SU-DHL-6 (cell line): Measurements from ENCODE around the gene ZCCHC24.

Experiments
- H2AFZ ChIP-seq: fragments of 200-600 bp; sonication (generic); 2 replicates; pipeline ENCODE4 v1.6.1; 2014; ENCODE audit warnings: low read depth, mild to moderate bottlenecking, moderate library complexity, mixed read lengths, antibody characterized with exemption, low read length; ENCODE audit not compliant: severe bottlenecking
- H3F3A ChIP-seq: fragments of 200-600 bp; shearing (Covaris generic); 2 replicates; pipeline ENCODE4 v1.6.0; 2016; ENCODE audit warnings: antibody characterized with exemption, mild to moderate bottlenecking; ENCODE audit not compliant: insufficient read depth
- H3K27ac ChIP-seq: fragments of 200-600 bp; sonication (generic); 2 replicates; pipeline ENCODE4 v1.5.1; 2016; ENCODE audit warnings: low read depth, mild to moderate bottlenecking, low read length, moderate library complexity, mixed read lengths
- H3K27me3 ChIP-seq: fragments of 200-600 bp; sonication (generic), shearing (Covaris generic); 2 replicates; pipeline ENCODE4 v1.6.0; 2014; ENCODE audit warnings: mild to moderate bottlenecking, low read length
- H3K36me3 ChIP-seq: fragments of 200-600 bp; sonication (generic); 2 replicates; pipeline ENCODE4 v1.6.1; 2014; ENCODE audit warnings: mild to moderate bottlenecking, low read length, mixed read lengths
- H3K4me2 ChIP-seq: fragments of 300-600, 200-600 bp; shearing (Covaris generic), sonication (generic); 2 replicates; pipeline ENCODE4 v1.6.0; 2014; ENCODE audit warnings: low read length, low read depth, mild to moderate bottlenecking; ENCODE audit not compliant: poor library complexity, severe bottlenecking
- H3K4me3 ChIP-seq: fragments of 200-600 bp; sonication (generic); 2 replicates; pipeline ENCODE4 v1.5.1; 2014; ENCODE audit warnings: antibody characterized with exemption, low read length, mild to moderate bottlenecking, mixed read lengths; ENCODE audit not compliant: insufficient read depth, poor library complexity, severe bottlenecking
- H3K79me2 ChIP-seq: fragments of 200-600 bp; sonication (generic); 2 replicates; pipeline ENCODE4 v1.6.1; 2014; ENCODE audit warnings: mild to moderate bottlenecking, low read length, moderate library complexity; ENCODE audit not compliant: insufficient read depth
- H3K9ac ChIP-seq: fragments of 200-600 bp; sonication (generic); 2 replicates; pipeline ENCODE4 v1.7.0; 2014; ENCODE audit warnings: mild to moderate bottlenecking, low read length
- H3K9me2 ChIP-seq: fragments of 200-600 bp; sonication (generic); replicated peaks from 2 replicates; pipeline ENCODE4 v1.6.1; 2014; ENCODE audit warnings: low read length; ENCODE audit not compliant: insufficient read depth
- H3K9me3 ChIP-seq: fragments of 200-600 bp; sonication (generic); 2 replicates; pipeline ENCODE4 v1.6.1; 2014; ENCODE audit warnings: low read length, mixed read lengths; ENCODE audit not compliant: insufficient read depth
- H4K20me1 ChIP-seq: fragments of 200-600 bp; sonication (generic); 2 replicates; pipeline ENCODE4 v1.6.1; 2014; ENCODE audit warnings: low read depth, mild to moderate bottlenecking, antibody characterized with exemption, low read length, moderate library complexity, mixed read lengths
- EZH2phosphoT487 ChIP-seq: fragments of 200-600 bp; sonication (generic), shearing (Covaris generic); conservative IDR thresholded peaks from 2 replicates; pipeline ENCODE4 v1.6.1; 2018; ENCODE audit warnings: mild to moderate bottlenecking, antibody characterized with exemption, low read length, moderate library complexity, mixed read lengths
- TF ChIP-seq, protein P1 (sequence below): fragments of 200-600 bp; sonication (generic); IDR thresholded peaks from one replicate; pipeline ENCODE4 v1.5.1; 2017; ENCODE audit warnings: antibody characterized with exemption, mild to moderate bottlenecking, low read length, moderate library complexity; ENCODE audit not compliant: insufficient read depth, poor library complexity, severe bottlenecking

The ZCCHC24 gene

DNA sequence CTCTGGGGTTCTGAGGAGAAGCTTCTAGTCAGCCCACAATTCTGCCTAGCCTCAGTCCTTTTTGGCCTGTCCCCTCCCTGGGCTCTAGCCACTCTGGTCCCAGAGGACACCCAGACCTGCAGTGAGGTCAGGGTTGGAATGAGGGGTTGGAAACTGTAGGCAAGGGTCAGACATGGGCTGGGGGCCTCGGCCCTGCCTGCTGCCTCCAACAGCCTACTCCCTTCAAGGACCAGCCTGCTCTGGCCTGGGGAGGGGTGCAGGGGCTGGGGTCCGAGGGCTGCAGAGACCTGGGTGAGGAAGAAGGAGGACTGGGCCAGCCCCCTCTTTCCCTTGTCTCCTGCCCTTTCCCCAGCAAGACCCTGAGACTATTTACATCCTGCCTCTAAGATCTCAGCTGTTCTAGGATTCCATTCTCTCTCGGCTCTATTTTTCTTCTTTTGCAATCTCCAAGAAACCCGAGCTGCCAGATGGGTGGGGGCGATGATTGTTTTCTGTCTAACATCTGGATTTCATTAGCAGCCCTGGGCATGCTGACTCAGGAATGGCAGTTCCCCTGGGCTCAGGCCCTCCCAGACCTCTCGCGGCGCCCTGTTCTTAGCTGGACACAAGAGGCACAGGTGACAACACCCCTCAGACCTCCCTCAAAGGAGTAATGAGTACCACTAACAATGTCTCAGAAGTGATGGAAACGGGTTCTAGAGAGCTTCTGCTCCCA is 23.1 kb downstream of the ZCCHC24 start:
- H3K27ac ChIP-seq: no peak overlapping the region
- no peaks in the 10 kb centered on the region for H3K79me2 ChIP-seq
- no peak for TF ChIP-seq EZH2phosphoT487
- TF ChIP-seq, protein P1, sequence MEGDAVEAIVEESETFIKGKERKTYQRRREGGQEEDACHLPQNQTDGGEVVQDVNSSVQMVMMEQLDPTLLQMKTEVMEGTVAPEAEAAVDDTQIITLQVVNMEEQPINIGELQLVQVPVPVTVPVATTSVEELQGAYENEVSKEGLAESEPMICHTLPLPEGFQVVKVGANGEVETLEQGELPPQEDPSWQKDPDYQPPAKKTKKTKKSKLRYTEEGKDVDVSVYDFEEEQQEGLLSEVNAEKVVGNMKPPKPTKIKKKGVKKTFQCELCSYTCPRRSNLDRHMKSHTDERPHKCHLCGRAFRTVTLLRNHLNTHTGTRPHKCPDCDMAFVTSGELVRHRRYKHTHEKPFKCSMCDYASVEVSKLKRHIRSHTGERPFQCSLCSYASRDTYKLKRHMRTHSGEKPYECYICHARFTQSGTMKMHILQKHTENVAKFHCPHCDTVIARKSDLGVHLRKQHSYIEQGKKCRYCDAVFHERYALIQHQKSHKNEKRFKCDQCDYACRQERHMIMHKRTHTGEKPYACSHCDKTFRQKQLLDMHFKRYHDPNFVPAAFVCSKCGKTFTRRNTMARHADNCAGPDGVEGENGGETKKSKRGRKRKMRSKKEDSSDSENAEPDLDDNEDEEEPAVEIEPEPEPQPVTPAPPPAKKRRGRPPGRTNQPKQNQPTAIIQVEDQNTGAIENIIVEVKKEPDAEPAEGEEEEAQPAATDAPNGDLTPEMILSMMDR: no peak
- H3K36me3 ChIP-seq: no peaks in the 10 kb centered on the region
- H3K9ac ChIP-seq: no peak overlapping the region
- no peaks in the 10 kb centered on the region for H3K9me2 ChIP-seq
- H2AFZ ChIP-seq: no peak overlapping the region
- H3K27me3 ChIP-seq: no peaks in the 10 kb centered on the region
- H3K9me3 ChIP-seq: no peaks in the 10 kb centered on the region
- no peak overlapping the region for H3K4me2 ChIP-seq
- H4K20me1 ChIP-seq: no peaks in the 10 kb centered on the region
- H3F3A ChIP-seq: no peaks in the 10 kb centered on the region
- no peak overlapping the region for H3K4me3 ChIP-seq

DNA sequence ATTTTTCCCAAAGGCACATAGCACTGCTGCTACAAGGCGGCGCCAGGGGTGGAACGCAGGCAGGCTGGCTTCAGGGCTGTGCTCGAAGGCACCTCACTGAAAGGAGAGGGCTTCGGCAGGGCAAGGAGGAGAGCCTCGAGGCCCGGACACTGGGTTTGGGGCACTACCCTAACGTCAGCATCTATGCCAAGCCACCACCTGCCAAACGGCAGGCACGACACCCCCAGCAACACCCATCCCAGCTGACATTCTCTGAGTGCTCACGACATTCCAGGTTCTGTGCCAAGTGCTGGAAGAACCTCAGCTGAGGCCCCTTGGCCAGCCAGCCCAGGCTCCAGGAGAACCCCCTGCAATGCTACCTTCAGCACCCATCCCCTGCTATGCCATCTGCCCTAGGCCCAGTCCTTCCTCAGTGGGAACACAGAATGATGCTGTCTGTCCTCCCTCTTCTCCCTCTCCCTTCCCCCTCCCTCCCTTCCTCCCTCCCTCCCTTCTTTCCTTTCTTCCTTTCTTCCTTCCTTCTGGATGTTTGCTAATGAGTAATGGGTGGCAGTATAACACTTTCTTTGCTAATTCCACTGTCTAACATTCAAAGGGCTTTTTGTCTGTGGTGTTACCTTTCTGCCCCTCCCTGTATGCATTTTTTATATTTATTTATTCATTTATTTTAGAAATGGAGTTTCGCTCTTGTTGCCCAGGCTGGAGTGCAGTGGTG is 24.3 kb downstream of the ZCCHC24 start:
- Histone ChIP-seq H3K9ac (no peak overlapping the region), H3K9me2 (no peaks in the 10 kb centered on the region), H3K27me3 (no peaks in the 10 kb centered on the region), H3K27ac (no peak overlapping the region), H3K4me2 (no peak overlapping the region), H3K9me3 (no peaks in the 10 kb centered on the region), H3K36me3 (no peaks in the 10 kb centered on the region), H3K79me2 (no peaks in the 10 kb centered on the region), H4K20me1 (no peaks in the 10 kb centered on the region), H2AFZ (no peak overlapping the region), H3K4me3 (no peak overlapping the region), H3F3A (no peaks in the 10 kb centered on the region)
- TF ChIP-seq, protein P1: no peak
- no peak for TF ChIP-seq EZH2phosphoT487

DNA sequence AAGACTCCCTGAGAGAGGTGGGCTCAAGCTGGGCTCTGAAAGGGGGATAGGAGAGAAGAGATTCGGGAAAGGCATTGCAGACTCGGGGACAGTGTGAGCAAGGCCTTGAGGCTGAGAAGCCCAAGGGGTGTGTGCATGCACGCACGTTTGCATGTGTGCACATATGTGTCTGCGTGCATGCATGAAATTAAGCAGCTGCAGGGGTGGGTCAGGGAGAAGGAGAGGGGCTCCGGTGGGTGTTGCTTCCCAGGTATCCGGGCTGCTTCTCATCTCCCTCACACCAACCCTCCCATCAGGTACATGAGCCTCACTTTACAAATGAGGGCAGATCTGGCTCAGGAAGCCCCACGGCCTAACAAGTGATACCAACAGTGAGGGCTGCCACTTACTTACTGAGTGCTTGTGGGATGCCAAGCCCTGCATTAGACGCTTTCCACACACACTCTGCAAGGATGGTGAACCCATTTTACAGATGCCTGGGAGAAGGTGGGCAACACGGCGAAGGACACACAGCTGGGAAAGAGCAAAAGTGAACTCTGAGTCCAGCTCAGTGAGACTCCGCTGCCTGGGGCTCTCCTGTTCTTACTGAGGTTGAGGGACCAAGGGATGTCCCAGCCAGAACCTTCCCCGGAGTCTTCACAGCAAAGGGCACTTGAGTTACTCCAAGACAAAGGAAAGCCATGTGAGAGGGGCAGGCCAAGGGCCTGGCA is 26.4 kb downstream of the ZCCHC24 start:
- Histone ChIP-seq H3K4me2 (no peak overlapping the region), H3K9me3 (no peaks in the 10 kb centered on the region), H3K79me2 (no peaks in the 10 kb centered on the region), H3K9me2 (no peaks in the 10 kb centered on the region), H2AFZ (no peak overlapping the region), H3F3A (no peaks in the 10 kb centered on the region), H3K9ac (no peak overlapping the region), H3K27me3 (no peaks in the 10 kb centered on the region), H3K27ac (no peak overlapping the region), H3K36me3 (no peaks in the 10 kb centered on the region), H3K4me3 (no peak overlapping the region), H4K20me1 (no peaks in the 10 kb centered on the region)
- TF ChIP-seq EZH2phosphoT487: no peak
- TF ChIP-seq, protein P1: no peak
